Measurements from ENCODE around the gene MED25. TPM values are rescaled to one million over a fixed set of nuclear protein-coding genes. Genes with fewer than 3 reads are reported as not detected.
A peak's percentile ranks its signal among the peaks of the same experiment; 100 is the strongest.

Gene MED25
- total RNA-seq, 1 experiment from 2014 or later, result 47.5 TPM

DNA sequence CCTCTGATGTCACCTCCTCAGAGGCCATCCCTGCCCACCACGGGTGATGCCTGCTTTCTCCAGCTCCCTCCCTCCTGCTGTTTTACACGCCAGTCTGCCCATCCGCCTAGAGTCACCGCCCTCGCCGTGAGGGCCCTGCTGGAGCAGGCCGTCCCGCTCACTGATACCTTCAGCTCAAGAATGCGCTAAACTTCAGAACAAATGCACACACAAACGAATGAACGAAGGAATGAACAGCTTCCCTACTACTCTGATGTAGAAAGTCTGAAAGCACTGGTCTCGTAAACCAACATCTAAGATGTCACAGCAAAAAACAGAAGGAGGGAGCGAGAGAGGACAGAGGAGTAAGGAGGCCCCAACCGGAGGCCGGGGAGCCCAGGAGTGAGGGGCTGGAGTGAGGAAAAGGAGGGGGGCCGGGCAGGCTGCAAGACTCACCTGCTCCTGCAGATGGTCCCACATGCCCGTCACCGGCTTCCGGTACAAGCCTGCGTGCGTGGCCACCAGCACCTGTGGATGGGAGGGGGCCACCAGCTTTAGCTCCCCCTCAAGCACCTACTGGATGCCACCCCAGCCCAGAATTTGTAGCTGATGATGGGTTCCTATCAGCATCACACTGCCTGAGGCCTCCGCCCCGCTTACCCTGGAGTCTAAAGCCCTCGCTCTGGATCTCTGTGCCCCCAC lies 45.3 kb downstream of the MED25 start:
- peaks cover 45% of the 10 kb centered on the region for H3K36me3 ChIP-seq (ENCODE audit: low read depth, low read length)
- ChIA-PET CTCF (no interaction called here), POLR2A (ENCODE audit: unreplicated experiment) (no interaction called here)
- H3K9me2 ChIP-seq (replicated peaks; ENCODE audit: low read length), result no peaks in the 10 kb centered on the region
- H4K20me1 ChIP-seq (ENCODE audit: low read length), result peaks cover 17% of the 10 kb centered on the region
- H2AFZ ChIP-seq (ENCODE audit: low read length), result no peak overlapping the region
- H3K27ac ChIP-seq (ENCODE audit: low read length), result no peak overlapping the region
- TF ChIP-seq EZH2phosphoT487 (IDR thresholded peaks at IDR 0.05; ENCODE audit: borderline replicate concordance, low read length) (no peak), EZH2 (IDR thresholded peaks at IDR 0.05; ENCODE audit: low read length, unreplicated experiment) (no peak)
- TF ChIP-seq, protein P1, sequence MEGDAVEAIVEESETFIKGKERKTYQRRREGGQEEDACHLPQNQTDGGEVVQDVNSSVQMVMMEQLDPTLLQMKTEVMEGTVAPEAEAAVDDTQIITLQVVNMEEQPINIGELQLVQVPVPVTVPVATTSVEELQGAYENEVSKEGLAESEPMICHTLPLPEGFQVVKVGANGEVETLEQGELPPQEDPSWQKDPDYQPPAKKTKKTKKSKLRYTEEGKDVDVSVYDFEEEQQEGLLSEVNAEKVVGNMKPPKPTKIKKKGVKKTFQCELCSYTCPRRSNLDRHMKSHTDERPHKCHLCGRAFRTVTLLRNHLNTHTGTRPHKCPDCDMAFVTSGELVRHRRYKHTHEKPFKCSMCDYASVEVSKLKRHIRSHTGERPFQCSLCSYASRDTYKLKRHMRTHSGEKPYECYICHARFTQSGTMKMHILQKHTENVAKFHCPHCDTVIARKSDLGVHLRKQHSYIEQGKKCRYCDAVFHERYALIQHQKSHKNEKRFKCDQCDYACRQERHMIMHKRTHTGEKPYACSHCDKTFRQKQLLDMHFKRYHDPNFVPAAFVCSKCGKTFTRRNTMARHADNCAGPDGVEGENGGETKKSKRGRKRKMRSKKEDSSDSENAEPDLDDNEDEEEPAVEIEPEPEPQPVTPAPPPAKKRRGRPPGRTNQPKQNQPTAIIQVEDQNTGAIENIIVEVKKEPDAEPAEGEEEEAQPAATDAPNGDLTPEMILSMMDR (conservative IDR thresholded peaks at IDR 0.05; ENCODE audit: low read depth, low read length), result no peak
- no peaks in the 10 kb centered on the region for H3K9me3 ChIP-seq (ENCODE audit: low read length)
- H3F3A ChIP-seq (ENCODE audit: low read length, unreplicated experiment), result peaks cover under 1% of the 10 kb centered on the region
- BruUV-seq (replicated peaks), result no TSS peak
- intact Hi-C loops (cut with micrococcal nuclease), result no loop called here
- no peak overlapping the region for H3K4me3 ChIP-seq (ENCODE audit: low read length)
- ATAC-seq (no peak), DNase-seq (no peak)
- no peaks in the 10 kb centered on the region for H3K27me3 ChIP-seq (ENCODE audit: low read length)
- H3K4me2 ChIP-seq (ENCODE audit: low read length), result no peak overlapping the region
- H3K4me1 ChIP-seq (ENCODE audit: insufficient read depth, low read length), result peaks cover 17% of the 10 kb centered on the region
- peaks cover 41% of the 10 kb centered on the region for H3K79me2 ChIP-seq (ENCODE audit: low read length)
- H3K9ac ChIP-seq (ENCODE audit: low read length), result no peak overlapping the region

- no peak overlapping the region for H3K4me2 ChIP-seq (ENCODE audit: low read length)
- no peaks in the 10 kb centered on the region for H3K9me3 ChIP-seq (ENCODE audit: low read length)
- CTCF ChIA-PET, result no interaction called here
- ATAC-seq (no peak), DNase-seq (no peak)
- TF ChIP-seq, protein P1 (conservative IDR thresholded peaks at IDR 0.05; ENCODE audit: low read depth, low read length), result no peak
- TF ChIP-seq EZH2phosphoT487 (IDR thresholded peaks at IDR 0.05; ENCODE audit: borderline replicate concordance, low read length) (no peak), EZH2 (IDR thresholded peaks at IDR 0.05; ENCODE audit: low read length, unreplicated experiment) (no peak)
- intact Hi-C loops (cut with micrococcal nuclease), result no loop called here
- H3K4me3 ChIP-seq (ENCODE audit: low read length), result no peak overlapping the region
- H3K27ac ChIP-seq (ENCODE audit: low read length), result no peak overlapping the region
- peaks cover 17% of the 10 kb centered on the region for H3K4me1 ChIP-seq (ENCODE audit: insufficient read depth, low read length)
- H3F3A ChIP-seq (ENCODE audit: low read length, unreplicated experiment), result no peaks in the 10 kb centered on the region
- H2AFZ ChIP-seq (ENCODE audit: low read length), result no peak overlapping the region
- peaks cover 17% of the 10 kb centered on the region for H4K20me1 ChIP-seq (ENCODE audit: low read length)
- no peaks in the 10 kb centered on the region for H3K27me3 ChIP-seq (ENCODE audit: low read length)
- no peaks in the 10 kb centered on the region for H3K9me2 ChIP-seq (replicated peaks; ENCODE audit: low read length)
- no TSS peak for BruUV-seq (replicated peaks)
- H3K79me2 ChIP-seq (ENCODE audit: low read length), result peaks cover 41% of the 10 kb centered on the region
- H3K36me3 ChIP-seq (ENCODE audit: low read depth, low read length), result peaks cover 42% of the 10 kb centered on the region
- POLR2A ChIA-PET (ENCODE audit: unreplicated experiment), result no interaction called here
- H3K9ac ChIP-seq (ENCODE audit: low read length), result no peak overlapping the region
Observed at GRCh38 chr19:49863935-49864320, 45.8 kb downstream of the MED25 start.

- CTCF ChIA-PET, result interaction anchor here (1.0 kb wide), 1 partner anchor 12 kb away, joined by 3 read pairs; the partner anchor contains the start of genes AKT1S1 and TBC1D17
- Histone ChIP-seq H3K9me3 (ENCODE audit: low read length) (no peaks in the 10 kb centered on the region), H3K4me1 (ENCODE audit: insufficient read depth, low read length) (peaks cover 17% of the 10 kb centered on the region), H3K9ac (ENCODE audit: low read length) (no peak overlapping the region), H3K79me2 (ENCODE audit: low read length) (peaks cover 41% of the 10 kb centered on the region), H3K4me2 (ENCODE audit: low read length) (peak overlapping the region; percentile 95), H4K20me1 (ENCODE audit: low read length) (peaks cover 17% of the 10 kb centered on the region), H3K9me2 (replicated peaks; ENCODE audit: low read length) (no peaks in the 10 kb centered on the region), H2AFZ (ENCODE audit: low read length) (no peak overlapping the region), H3K27me3 (ENCODE audit: low read length) (no peaks in the 10 kb centered on the region), H3K36me3 (ENCODE audit: low read depth, low read length) (peaks cover 37% of the 10 kb centered on the region), H3K4me3 (ENCODE audit: low read length) (peak overlapping the region; percentile 90; the same call in 1 of the 2 replicates), H3K27ac (ENCODE audit: low read length) (no peak overlapping the region), H3F3A (ENCODE audit: low read length, unreplicated experiment) (no peaks in the 10 kb centered on the region)
- DNase-seq, result no peak
- TF ChIP-seq EZH2phosphoT487 (IDR thresholded peaks at IDR 0.05; ENCODE audit: borderline replicate concordance, low read length), result no peak
- TF ChIP-seq, protein P1 (conservative IDR thresholded peaks at IDR 0.05; ENCODE audit: low read depth, low read length), result no peak
- no peak for TF ChIP-seq EZH2 (IDR thresholded peaks at IDR 0.05; ENCODE audit: low read length, unreplicated experiment)
- POLR2A ChIA-PET (ENCODE audit: unreplicated experiment), result interaction anchor here (0.7 kb wide), 1 partner anchor 15 kb away, joined by 3 read pairs; no protein-coding TSS in a partner anchor
- no peak for ATAC-seq
- intact Hi-C loops (cut with micrococcal nuclease), result loop anchor here (5.0 kb wide), 1 partner anchor 48 kb away; the partner anchor contains the start of gene MED25
- BruUV-seq (replicated peaks), result no TSS peak
Observed at GRCh38 chr19:49864890-49865289, 46.8 kb downstream of the MED25 start.
